Measurements from ENCODE around the gene BTD.
"Not testable (repeated sequence)": the region's sequence is repeated elsewhere in the genome, so short reads cannot be mapped to it uniquely, and the experiment has no call there.

Gene BTD, protein sequence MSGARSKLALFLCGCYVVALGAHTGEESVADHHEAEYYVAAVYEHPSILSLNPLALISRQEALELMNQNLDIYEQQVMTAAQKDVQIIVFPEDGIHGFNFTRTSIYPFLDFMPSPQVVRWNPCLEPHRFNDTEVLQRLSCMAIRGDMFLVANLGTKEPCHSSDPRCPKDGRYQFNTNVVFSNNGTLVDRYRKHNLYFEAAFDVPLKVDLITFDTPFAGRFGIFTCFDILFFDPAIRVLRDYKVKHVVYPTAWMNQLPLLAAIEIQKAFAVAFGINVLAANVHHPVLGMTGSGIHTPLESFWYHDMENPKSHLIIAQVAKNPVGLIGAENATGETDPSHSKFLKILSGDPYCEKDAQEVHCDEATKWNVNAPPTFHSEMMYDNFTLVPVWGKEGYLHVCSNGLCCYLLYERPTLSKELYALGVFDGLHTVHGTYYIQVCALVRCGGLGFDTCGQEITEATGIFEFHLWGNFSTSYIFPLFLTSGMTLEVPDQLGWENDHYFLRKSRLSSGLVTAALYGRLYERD

DNA sequence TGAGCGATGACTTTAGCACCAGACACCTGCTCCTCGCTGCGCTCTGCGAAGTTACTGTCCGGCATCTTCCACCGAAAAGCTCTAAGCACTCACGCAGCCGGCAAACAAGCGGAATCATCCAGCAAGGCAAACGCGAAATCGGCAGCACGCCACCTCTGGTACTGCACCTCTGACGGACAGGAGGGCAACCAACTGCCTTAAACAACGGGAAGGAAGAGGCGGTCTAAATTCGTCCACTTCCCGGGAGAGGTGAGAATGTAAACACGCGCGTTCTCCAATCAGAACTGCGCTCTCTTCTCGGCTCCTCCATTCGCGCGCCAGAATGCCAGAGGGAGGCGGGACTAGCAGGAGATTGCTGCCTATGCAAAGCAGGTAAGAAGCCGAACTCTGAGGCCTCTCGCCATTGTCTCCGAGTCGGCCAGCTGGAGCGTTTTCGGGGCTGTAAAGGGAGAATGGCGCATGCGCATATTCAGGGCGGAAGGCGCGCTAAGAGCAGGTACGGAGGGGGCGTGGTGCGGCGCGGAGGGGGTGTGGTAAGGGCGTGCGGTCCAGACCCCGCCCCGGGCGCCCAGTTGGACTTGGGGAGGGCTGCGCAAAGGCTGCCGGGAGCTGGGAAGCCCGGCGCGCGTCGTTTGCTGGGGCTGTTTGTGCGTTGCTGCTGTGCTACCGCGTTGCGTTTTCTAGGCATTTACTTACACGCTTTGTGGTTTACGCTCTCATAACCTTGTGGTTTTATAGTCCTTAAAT is at the start of gene BTD, which contains the start of gene HACL1:
TSS of gene BTD (plus strand) at position 347 of the 747 bp plus-strand sequence. CDS start 33,695 bp downstream, outside the sequence.
TSS of gene HACL1 (minus strand) at position 171 of the 747 bp plus-strand sequence. CDS start at position 65, 106 bp downstream.
- DNase-seq: no peak

DNA sequence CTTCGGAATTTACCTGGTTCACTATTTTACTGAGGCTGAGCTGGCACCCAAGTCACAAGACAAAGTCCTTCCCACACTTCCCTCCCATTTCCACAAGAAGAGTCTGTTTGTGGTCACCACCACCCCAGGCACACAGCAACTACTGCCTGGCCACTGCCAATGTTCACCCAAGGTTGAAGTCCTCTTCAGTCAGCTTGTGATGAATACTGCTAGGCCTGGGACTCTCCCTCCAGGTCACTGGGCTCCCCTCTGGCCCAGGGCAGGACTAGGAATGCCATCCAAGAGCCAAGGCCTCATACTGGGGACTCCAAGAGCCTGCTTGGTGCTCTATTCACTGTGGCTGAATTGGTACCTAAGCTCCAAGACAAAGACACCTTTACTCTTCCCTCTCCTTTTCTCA is 49.6 kb upstream of the BTD start:
- no peak for DNase-seq

DNA sequence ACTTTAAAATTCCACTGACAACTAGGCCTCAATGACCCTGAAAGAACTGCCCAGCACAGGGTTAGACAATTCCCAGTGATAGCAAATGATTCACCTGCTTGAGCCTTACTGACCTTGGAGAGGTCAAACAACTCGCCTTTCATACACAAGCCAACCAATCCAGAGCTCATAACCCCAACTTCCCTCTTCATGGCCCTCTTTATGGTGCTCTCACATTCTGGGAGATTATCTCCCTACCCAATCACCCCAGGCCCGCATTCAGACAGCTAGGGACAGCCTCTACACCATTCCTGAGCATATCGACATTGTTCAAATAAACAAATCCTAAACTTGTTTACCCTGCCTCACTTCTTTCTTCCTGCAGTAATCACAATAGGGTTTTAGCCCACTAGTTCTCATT is 47.8 kb upstream of the BTD start:
- no peak for DNase-seq

DNA sequence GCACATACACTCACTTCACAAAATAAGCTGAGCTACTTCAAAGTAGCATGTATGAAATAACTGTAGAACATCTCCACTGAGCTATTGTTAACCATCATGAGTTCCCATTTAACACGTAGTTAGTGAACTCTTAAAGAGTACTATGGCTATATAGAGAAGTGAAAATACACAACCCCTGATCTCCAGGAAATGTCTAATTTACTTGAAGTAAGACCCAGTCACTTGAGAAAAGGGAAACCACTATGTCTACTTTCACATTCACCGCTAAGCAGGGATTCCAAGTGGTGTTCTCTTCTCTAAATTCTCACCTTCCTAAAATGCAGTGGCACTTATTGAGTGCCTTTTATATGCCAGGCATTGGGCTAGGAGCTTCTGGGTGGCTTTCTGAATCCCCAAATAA is 45.0 kb upstream of the BTD start:
- DNase-seq: peak; percentile 54

DNA sequence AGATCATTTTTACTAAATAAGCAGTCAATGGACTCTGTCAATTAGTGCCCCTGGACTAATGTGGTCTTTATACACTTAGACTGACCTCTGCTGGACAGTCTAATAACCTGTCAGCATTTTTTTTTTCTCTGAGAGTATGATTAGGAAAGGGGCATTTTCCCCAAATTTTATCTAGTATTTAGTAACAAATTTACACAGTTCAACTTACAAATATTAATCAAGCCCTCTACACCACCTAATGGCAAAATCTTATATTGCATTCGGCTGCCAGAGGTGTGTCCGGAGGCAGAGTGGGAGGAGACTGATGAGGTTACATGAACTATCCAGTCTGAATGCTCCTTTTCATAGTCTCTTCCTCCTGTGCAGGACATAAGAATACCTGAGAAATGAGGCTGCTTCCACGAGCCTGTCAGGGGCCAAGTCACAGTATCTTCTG is 44.0 kb upstream of the BTD start:
- DNase-seq: peak; percentile 30

DNA sequence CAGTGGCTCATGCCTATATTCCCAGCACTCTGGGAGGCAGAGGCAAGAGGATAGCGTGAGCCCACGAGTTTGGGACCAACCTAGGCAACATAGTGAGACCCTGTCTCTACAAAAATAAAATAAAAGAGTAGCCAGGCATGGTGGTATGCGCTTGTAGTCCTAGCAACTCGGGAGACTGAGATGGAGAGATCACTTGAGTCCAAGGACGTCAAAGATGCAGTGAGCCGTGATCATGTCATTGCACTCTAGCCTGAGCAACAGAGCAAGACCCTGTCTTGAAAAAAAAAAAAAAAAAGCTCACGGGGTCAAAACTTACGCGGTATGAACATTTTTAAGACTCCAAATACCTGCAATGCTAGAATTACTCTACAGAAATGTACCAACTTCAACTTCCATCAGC is 43.0 kb upstream of the BTD start:
- DNase-seq: no peak

DNA sequence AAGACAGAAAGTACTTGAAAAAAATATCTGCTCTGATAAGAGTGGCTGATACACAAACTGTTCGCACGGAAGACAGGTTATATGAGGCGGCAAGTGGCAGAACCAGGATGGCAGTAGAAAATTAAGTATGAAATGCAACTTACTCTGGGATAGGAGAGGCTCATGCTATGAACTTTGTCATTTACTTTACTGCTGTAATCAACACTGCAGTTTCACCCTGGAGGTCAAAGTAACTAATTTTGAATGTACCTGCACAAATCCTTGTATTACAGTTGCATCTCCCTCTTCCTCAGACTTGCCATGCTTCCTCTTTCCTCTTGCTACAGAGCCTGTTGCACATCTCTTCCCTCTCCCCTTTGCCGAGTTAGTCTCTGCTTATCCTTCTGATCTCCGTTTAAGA is 39.0 kb upstream of the BTD start:
- no peak for DNase-seq

DNA sequence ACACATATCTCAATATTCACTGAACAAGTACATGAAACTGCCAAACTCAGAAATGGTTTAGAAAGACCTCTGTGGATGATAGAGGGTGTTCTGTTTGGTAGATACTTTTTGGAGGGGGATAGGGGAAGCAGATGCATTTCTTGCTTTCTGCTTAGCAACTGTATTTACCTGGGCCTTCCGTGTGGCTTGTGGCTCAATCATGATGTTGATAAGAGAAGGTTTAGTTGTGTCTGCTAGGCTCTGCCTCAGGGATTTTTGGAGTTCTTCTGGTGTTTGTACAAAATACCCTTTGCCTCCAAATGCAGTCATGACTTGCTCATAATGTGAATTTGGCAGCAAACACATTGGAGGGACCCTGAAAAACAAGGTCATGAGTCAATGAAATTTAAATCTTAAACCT is 38.4 kb upstream of the BTD start:
- DNase-seq: no peak

DNA sequence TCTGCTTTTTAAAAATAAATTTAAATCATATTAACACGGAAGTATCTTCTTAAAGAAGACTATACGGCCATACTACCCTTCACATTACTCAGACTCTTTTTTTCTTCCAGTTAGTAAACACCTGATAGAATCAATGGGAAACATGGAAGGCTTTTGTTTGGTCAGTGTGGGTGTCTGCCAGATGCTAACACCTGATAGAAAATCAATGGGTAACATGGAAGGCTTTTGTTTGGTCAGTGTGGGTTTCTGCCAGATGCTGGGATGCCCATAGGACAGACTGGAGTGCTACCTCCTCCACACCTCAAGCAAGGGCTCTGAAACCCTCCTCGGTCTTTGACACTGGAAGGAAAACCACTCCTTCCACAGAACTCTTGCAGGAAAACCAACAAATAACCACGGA is 29.4 kb upstream of the BTD start:
- DNase-seq: no peak

DNA sequence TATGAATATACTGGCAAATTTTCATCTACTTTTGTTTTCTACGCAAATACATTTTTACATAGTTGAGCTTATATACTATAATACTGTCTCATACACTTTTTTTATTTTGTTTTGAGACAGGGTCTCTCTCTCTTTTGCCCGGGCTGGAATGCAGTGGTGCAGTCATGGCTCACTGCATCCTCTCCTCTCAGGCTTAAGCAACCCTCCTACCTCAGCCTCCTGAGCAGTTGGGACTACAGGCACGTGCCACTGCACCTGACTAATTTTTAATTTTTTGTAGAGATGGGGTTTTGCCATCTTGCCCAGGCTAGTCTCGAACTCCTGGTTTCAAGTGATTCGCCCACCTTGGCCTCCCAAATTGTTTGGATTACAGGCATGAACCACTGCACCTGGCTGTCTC is 26.1 kb upstream of the BTD start:
- DNase-seq: no peak

DNA sequence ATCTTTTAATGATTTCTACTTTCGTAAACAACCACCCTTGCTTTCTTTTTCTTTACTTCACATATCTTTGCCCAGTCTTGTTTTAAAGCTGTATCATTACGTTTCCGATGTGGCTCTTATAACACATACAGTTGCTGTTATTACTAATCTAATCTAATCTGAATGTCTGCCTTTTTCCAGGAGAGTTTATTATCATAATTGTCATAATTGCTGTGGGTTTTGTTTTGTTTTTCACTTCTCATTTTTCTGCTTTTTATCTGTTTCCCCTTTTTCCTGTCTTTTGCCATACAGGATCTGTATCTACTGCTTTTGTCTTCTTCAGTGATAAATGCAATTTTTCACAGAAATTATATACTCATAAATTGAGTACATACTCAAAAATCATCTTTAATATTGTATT is 25.1 kb upstream of the BTD start:
- DNase-seq: no peak

DNA sequence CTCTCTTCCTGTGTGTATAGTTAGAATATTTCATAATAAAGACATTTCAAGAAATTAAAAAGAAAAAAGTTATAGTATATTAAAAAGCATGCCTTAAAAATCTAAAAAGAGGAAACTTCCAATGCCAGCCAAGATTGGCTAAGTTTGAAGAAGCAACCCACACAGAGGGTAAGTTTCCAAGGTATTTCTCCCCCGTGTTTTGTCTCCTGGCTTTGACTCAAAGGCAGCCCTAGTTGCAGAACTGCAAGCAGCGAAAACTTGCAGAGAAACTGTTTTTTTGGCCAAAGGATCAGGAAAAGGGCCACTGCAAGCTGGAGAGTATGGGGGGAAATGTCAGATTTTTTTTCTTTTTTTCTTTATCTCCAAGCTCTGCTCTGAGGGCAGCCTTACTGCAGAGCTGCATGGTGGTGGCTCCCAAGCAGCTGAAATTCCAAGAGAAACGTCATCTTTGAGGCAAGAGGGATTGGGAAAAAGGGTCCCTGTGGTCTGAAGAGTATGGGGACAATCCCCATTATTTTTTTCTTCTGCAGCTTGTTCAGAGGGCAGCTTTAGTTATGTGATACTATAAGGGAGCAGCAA is 23.2 kb upstream of the BTD start:
- DNase-seq: no peak

DNA sequence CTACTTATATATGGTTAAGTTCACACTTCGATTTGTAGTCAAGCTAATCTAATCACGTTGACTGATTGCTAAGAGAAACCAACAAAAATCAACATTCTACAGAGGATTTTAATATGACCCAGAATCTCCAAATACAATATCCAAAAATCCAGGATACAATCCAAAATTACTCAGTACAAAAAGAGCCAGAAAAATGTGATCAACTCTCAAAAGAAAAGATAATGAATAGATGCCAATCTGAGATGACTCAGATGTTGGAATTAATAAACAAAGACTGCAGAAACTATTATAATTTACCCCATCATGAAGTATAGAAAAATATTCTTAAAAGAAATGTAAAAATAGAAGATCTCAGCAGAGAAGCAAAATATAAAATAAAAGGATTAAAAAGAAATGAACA is 22.5 kb upstream of the BTD start:
- no peak for DNase-seq

DNA sequence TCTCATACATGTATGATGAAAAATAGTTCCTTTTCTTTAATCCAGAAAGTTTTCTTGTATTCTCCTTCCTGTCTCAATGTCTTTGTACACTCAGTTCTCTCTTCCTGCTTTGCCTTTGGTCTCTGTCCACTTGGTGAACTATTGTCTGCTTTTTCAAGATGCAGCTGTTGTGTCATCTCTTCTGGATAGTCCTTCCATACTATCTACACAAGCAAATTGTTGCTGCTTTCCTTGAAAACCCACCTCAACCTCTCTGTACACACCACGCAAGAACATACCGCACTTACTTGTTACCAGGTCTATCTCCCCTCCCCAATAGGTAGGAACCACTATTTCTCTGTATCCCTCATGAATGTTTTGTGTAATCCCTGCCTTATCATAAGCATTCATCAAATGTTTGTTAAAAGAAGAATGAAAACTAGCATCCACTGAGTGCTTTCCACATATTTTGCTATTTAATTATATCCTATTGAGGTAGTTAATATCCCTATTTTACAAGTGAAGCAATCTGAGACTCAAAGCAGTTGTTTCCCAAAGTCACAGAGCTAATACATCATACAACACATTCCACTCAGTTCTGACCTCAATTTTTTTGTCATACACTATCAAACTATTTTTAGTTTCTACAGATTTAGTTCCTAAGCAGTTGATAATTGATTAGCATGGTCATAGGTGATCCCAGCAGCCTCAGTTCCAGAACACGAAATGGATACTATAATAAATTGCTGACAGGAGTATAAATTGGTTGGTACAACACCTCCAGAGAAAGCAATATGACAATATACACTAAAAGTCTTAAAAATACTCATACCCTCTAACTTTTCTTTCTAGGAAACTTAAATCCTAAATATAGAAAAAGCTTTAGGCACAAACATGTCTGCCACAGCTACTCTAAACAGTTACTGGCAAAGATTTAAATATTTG is 19.8 kb upstream of the BTD start:
- no peak for DNase-seq

DNA sequence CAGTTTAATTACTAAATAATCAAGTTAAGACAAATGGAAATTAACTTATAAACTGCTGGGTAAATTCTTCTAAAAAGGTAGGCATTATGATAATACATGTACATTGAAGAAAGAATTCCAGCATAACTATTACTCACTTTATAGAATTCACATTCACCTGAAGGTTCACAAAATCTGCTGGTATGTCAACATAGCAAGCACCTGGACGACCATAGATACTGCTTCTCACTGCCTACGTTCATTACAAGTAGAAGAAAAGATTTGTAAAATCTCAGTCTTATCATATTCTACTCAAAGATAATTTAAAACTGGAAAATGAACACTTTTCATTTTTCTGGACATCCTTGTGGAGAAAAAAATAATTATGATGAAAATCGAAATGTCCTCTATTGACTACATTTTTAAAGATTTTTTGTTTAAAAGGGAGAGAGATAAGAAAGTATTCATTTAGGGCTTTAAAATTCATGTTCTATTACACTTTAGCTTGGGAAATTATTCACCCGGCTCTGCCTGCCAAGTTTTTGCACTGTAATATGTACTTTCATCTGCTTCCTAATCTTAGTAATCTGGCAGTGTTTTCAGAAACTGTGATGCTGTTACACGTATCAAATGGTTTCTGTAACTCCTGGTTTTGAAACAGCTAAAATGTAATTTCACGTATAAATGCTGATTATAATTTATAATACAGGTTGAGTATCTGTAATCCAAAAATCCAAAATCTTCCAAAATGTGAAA is 16.3 kb upstream of the BTD start:
- no peak for DNase-seq

DNA sequence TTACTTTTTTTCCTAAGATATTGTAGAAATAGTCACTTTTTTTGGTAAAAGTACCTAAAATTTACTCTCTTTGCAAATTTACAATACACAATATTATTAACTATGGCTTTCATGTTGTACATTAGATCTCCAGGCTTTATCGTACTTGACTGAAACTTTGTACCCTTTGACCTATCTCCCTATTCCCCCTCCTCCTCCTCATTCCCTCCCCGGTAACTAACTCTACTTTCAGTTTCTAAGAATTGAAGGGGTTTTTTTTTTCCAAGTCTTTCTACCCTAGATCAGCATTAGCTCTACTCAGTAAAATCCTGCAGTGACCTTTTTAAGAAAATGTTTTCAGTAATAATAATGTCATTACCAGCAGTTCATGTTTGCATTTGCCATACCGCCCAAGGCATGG is 10.3 kb upstream of the BTD start:
- no peak for DNase-seq

DNA sequence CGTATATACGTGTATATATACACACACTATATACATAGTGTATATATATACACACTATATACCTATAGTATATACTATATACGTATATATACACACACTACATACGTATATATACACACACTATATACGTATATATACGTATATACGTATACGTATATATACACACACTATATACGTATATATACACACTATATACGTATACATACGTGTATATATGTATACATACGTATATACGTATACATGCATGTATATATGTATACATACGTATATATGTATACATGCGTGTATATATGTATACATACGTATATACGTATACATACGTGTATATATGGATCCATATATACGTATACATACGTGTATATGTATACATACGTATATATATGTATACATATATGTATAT is 9.6 kb upstream of the BTD start:
- no peak for DNase-seq

DNA sequence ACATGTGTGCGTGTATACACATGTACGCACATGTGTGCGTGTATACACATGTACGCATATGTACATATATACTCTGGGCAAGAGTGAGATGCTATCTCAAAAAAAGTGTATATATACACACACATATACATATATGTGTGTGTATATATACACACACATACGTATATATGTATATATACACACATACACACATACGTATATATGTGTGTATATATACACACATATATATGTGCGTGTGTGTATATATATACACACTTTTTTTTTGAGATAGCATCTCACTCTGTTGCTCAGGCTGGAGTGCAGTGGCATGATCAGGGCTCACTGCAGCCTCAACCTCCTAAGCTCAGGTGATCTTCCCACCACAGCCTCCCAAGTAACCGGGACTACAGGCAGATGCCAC is 8.6 kb upstream of the BTD start:
- DNase-seq: no peak

DNA sequence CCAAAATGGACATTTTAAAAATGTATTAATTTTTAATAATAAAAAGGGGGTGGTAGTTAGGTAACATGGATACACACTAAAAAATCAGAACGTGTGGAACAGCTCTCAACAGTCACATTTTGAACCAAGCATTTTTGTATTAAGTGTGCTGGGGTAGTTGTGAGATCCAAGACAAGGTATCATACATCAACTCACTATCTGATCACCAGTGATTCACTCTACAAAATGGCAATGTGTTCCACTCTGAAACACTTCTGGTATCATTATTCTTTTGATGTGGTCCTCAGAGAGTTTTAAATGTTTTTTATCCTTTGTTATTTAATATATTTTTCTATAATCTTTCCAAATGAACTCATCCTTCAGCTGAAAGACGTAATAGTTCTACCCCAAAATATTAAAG is 5.6 kb upstream of the BTD start:
- no peak for DNase-seq

DNA sequence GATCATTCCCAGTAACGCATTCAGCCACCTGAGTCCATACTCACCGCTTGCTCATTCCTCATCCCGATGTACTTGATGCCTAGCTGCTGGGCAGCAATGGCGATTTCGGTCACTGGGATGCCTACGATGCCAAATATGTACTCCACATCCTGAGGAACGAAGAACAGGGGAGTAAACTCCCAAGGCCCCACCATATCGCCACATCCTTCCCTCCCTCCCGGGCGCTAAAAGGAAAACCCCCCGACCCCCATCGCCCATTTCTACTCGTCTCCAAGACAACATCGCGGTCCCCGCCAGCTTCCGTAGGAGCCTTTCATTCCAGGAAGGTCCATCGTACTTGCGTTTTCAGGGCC is 523 bp upstream of the BTD start:
- DNase-seq: no peak

DNA sequence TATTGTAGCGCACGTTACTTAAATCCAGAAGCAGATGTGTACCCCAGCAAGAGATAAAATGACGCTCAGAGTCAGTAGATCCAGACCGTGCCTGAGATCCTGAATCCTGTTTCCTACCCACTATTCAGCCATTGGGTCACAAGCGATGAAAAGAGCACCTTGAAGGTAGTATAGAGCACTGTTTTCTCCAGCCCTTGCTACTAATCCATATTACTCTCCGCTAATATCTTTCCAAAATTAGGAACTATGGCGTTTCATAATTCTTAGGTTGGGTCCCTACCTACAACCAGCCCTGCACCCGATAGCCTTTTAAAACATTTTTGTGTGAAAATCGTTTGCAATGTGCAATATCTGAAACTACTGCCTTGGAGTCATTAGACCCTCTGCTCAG is 596 bp downstream of the BTD start:
- DNase-seq: no peak

DNA sequence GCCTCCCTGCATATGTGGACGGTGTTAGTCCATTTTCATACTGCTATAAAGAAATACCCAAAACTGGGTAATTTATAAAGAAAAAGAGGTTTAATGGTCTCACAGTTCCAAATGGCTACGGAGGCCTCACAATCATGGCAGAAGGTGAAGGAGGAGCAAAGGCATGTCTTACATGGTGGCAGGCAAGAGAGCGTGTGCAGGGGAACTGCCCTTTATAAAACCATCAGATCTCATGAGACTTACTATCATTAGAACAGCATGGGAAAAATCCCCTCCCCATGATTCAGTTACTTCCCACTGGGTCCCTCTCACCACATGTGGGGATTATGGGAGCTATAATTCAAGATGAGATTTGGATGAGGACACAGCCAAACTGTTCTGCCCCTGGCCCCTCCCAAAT is 1.3 kb downstream of the BTD start:
- DNase-seq: not testable (repeated sequence)
